22Rv1 (cell line): Measurements from ENCODE around the gene GAPDH.
"Not testable (repeated sequence)": the region's sequence is repeated elsewhere in the genome, so short reads cannot be mapped to it uniquely, and the experiment has no call there.

ENCODE experiments used
- CTCF ChIP-seq: fragments of 450-650 bp; IDR thresholded peaks from 2 replicates; pipeline ENCODE4 v1.5.1; 2017; ENCODE audit warnings: mild to moderate bottlenecking
- ZFX ChIP-seq: fragments of 450-650 bp; IDR thresholded peaks from 2 replicates; pipeline ENCODE4 v1.6.1; 2017; ENCODE audit warnings: antibody characterized with exemption, borderline replicate concordance

GRCh38 chr12:6558014-6558760 is 23.9 kb downstream of the GAPDH start:
- peak; percentile 83 for TF ChIP-seq CTCF
- not testable (repeated sequence) for TF ChIP-seq ZFX
